ENCODE results near the gene VMAC.

Gene VMAC

GRCh38 chr19:5896365-5897076 is 8.2 kb upstream of the VMAC start:
- Histone ChIP-seq H3K9ac (ENCODE audit: low read length) (no peak overlapping the region), H3K4me1 (ENCODE audit: control insufficient read depth, insufficient read depth, low read length) (peaks cover 9% of the 10 kb centered on the region), H3K27ac (ENCODE audit: low read depth, low read length) (no peak overlapping the region), H3K4me3 (ENCODE audit: low read depth, low read length) (no peak overlapping the region), H3K9me3 (ENCODE audit: control insufficient read depth, insufficient read depth, low read depth, low read length) (no peaks in the 10 kb centered on the region), H3K36me3 (ENCODE audit: control insufficient read depth, insufficient read depth, low read length) (peaks cover 35% of the 10 kb centered on the region), H3K27me3 (ENCODE audit: control insufficient read depth, insufficient read depth, low read length) (no peaks in the 10 kb centered on the region)

- no peak overlapping the region for H3K9ac ChIP-seq (ENCODE audit: low read length)
- peaks cover 35% of the 10 kb centered on the region for H3K36me3 ChIP-seq (ENCODE audit: control insufficient read depth, insufficient read depth, low read length)
- H3K9me3 ChIP-seq (ENCODE audit: control insufficient read depth, insufficient read depth, low read depth, low read length): no peaks in the 10 kb centered on the region
- no peak overlapping the region for H3K27ac ChIP-seq (ENCODE audit: low read depth, low read length)
- peaks cover 2% of the 10 kb centered on the region for H3K4me1 ChIP-seq (ENCODE audit: control insufficient read depth, insufficient read depth, low read length)
- H3K4me3 ChIP-seq (ENCODE audit: low read depth, low read length): no peak overlapping the region
- no peaks in the 10 kb centered on the region for H3K27me3 ChIP-seq (ENCODE audit: control insufficient read depth, insufficient read depth, low read length)
Measured at GRCh38 chr19:5897189-5897969, 7.3 kb upstream of the VMAC start.

- H3K4me1 ChIP-seq (ENCODE audit: control insufficient read depth, insufficient read depth, low read length): no peaks in the 10 kb centered on the region
- no peak overlapping the region for H3K4me3 ChIP-seq (ENCODE audit: low read depth, low read length)
- no peak overlapping the region for H3K9ac ChIP-seq (ENCODE audit: low read length)
- H3K9me3 ChIP-seq (ENCODE audit: control insufficient read depth, insufficient read depth, low read depth, low read length): no peaks in the 10 kb centered on the region
- no peaks in the 10 kb centered on the region for H3K27me3 ChIP-seq (ENCODE audit: control insufficient read depth, insufficient read depth, low read length)
- peaks cover 33% of the 10 kb centered on the region for H3K36me3 ChIP-seq (ENCODE audit: control insufficient read depth, insufficient read depth, low read length)
- H3K27ac ChIP-seq (ENCODE audit: low read depth, low read length): no peak overlapping the region
Measured at GRCh38 chr19:5899728-5900526, 4.7 kb upstream of the VMAC start.

GRCh38 chr19:5900976-5901375 is 3.7 kb upstream of the VMAC start:
- no peaks in the 10 kb centered on the region for H3K4me1 ChIP-seq (ENCODE audit: control insufficient read depth, insufficient read depth, low read length)
- H3K9me3 ChIP-seq (ENCODE audit: control insufficient read depth, insufficient read depth, low read depth, low read length): no peaks in the 10 kb centered on the region
- H3K27ac ChIP-seq (ENCODE audit: low read depth, low read length): no peak overlapping the region
- H3K36me3 ChIP-seq (ENCODE audit: control insufficient read depth, insufficient read depth, low read length): peaks cover 23% of the 10 kb centered on the region
- no peak overlapping the region for H3K4me3 ChIP-seq (ENCODE audit: low read depth, low read length)
- H3K9ac ChIP-seq (ENCODE audit: low read length): no peak overlapping the region
- no peaks in the 10 kb centered on the region for H3K27me3 ChIP-seq (ENCODE audit: control insufficient read depth, insufficient read depth, low read length)

- H3K4me1 ChIP-seq (ENCODE audit: control insufficient read depth, insufficient read depth, low read length): no peaks in the 10 kb centered on the region
- peak overlapping the region; percentile 99 for H3K9ac ChIP-seq (ENCODE audit: low read length)
- peak overlapping the region; percentile 99 for H3K4me3 ChIP-seq (ENCODE audit: low read depth, low read length)
- peak overlapping the region; percentile 95 for H3K27ac ChIP-seq (ENCODE audit: low read depth, low read length)
- H3K36me3 ChIP-seq (ENCODE audit: control insufficient read depth, insufficient read depth, low read length): peaks cover 11% of the 10 kb centered on the region
- no peaks in the 10 kb centered on the region for H3K9me3 ChIP-seq (ENCODE audit: control insufficient read depth, insufficient read depth, low read depth, low read length)
- no peaks in the 10 kb centered on the region for H3K27me3 ChIP-seq (ENCODE audit: control insufficient read depth, insufficient read depth, low read length)
Measured at GRCh38 chr19:5903056-5903623, 1.5 kb upstream of the VMAC start.

- Histone ChIP-seq H3K4me1 (ENCODE audit: control insufficient read depth, insufficient read depth, low read length) (no peaks in the 10 kb centered on the region), H3K9me3 (ENCODE audit: control insufficient read depth, insufficient read depth, low read depth, low read length) (no peaks in the 10 kb centered on the region), H3K27me3 (ENCODE audit: control insufficient read depth, insufficient read depth, low read length) (no peaks in the 10 kb centered on the region), H3K9ac (ENCODE audit: low read length) (peak within 1 kb of the TSS; percentile 99), H3K4me3 (ENCODE audit: low read depth, low read length) (peak within 1 kb of the TSS; percentile 99), H3K27ac (ENCODE audit: low read depth, low read length) (peak within 1 kb of the TSS; percentile 95), H3K36me3 (ENCODE audit: control insufficient read depth, insufficient read depth, low read length) (peaks cover 11% of the 10 kb centered on the region)
Measured at GRCh38 chr19:5903624-5904351, 884 bp upstream of the VMAC start, which contains the start of gene NDUFA11. Gene NDUFA11 (minus strand): TSS chr19:5903790. CDS start chr19:5903708, 82 bp downstream.

- H3K27ac ChIP-seq (ENCODE audit: low read depth, low read length): no peak overlapping the region
- H3K36me3 ChIP-seq (ENCODE audit: control insufficient read depth, insufficient read depth, low read length): peaks cover 6% of the 10 kb centered on the region
- H3K9me3 ChIP-seq (ENCODE audit: control insufficient read depth, insufficient read depth, low read depth, low read length): no peaks in the 10 kb centered on the region
- H3K4me1 ChIP-seq (ENCODE audit: control insufficient read depth, insufficient read depth, low read length): no peaks in the 10 kb centered on the region
- H3K9ac ChIP-seq (ENCODE audit: low read length): peak overlapping the region; percentile 76
- H3K27me3 ChIP-seq (ENCODE audit: control insufficient read depth, insufficient read depth, low read length): no peaks in the 10 kb centered on the region
- peak overlapping the region; percentile 88 for H3K4me3 ChIP-seq (ENCODE audit: low read depth, low read length)
Measured at GRCh38 chr19:5905114-5905778, 574 bp downstream of the VMAC start.

- Histone ChIP-seq H3K9me3 (ENCODE audit: control insufficient read depth, insufficient read depth, low read depth, low read length) (no peaks in the 10 kb centered on the region), H3K36me3 (ENCODE audit: control insufficient read depth, insufficient read depth, low read length) (no peaks in the 10 kb centered on the region), H3K4me3 (ENCODE audit: low read depth, low read length) (no peak overlapping the region), H3K4me1 (ENCODE audit: control insufficient read depth, insufficient read depth, low read length) (no peaks in the 10 kb centered on the region), H3K27ac (ENCODE audit: low read depth, low read length) (no peak overlapping the region), H3K9ac (ENCODE audit: low read length) (no peak overlapping the region), H3K27me3 (ENCODE audit: control insufficient read depth, insufficient read depth, low read length) (no peaks in the 10 kb centered on the region)
Measured at GRCh38 chr19:5907241-5907640, 2.6 kb downstream of the VMAC start.

GRCh38 chr19:5908773-5909442 is 4.2 kb downstream of the VMAC start:
- Histone ChIP-seq H3K27ac (ENCODE audit: low read depth, low read length) (no peak overlapping the region), H3K4me3 (ENCODE audit: low read depth, low read length) (no peak overlapping the region), H3K27me3 (ENCODE audit: control insufficient read depth, insufficient read depth, low read length) (no peaks in the 10 kb centered on the region), H3K9ac (ENCODE audit: low read length) (no peak overlapping the region), H3K9me3 (ENCODE audit: control insufficient read depth, insufficient read depth, low read depth, low read length) (no peaks in the 10 kb centered on the region), H3K36me3 (ENCODE audit: control insufficient read depth, insufficient read depth, low read length) (no peaks in the 10 kb centered on the region), H3K4me1 (ENCODE audit: control insufficient read depth, insufficient read depth, low read length) (no peaks in the 10 kb centered on the region)

GRCh38 chr19:5910638-5910907 is 5.9 kb downstream of the VMAC start:
- Histone ChIP-seq H3K27me3 (ENCODE audit: control insufficient read depth, insufficient read depth, low read length) (no peaks in the 10 kb centered on the region), H3K27ac (ENCODE audit: low read depth, low read length) (no peak overlapping the region), H3K9me3 (ENCODE audit: control insufficient read depth, insufficient read depth, low read depth, low read length) (no peaks in the 10 kb centered on the region), H3K9ac (ENCODE audit: low read length) (no peak overlapping the region), H3K36me3 (ENCODE audit: control insufficient read depth, insufficient read depth, low read length) (peaks cover 8% of the 10 kb centered on the region), H3K4me3 (ENCODE audit: low read depth, low read length) (no peak overlapping the region), H3K4me1 (ENCODE audit: control insufficient read depth, insufficient read depth, low read length) (no peaks in the 10 kb centered on the region)

All from HUES6 (cell line).